C4-2B (cell line): ENCODE measurements around the gene UGT1A7.
A peak's percentile ranks its signal among the peaks of the same experiment; 100 is the strongest.

Source experiments
- H3K27ac ChIP-seq: fragments of 450-650 bp; 2 replicates; pipeline ENCODE4 v1.5.1; 2017
- CTCF ChIP-seq: fragments of 450-650 bp; conservative IDR thresholded peaks from 2 replicates; pipeline ENCODE4 v1.5.1; 2017; ENCODE audit warnings: mild to moderate bottlenecking
- ZFX ChIP-seq: fragments of 450-650 bp; IDR thresholded peaks from 2 replicates; pipeline ENCODE4 v1.6.1; 2017

The UGT1A7 gene

GRCh38 chr2:233705911-233706506 is 24.3 kb downstream of the UGT1A7 start:
- no peak for TF ChIP-seq CTCF
- TF ChIP-seq ZFX = no peak
- H3K27ac ChIP-seq = peak overlapping the region; percentile 24; the same call in 1 of the 2 replicates

- TF ChIP-seq CTCF (no peak), ZFX (no peak)
- peak overlapping the region; percentile 36; the same call in 1 of the 2 replicates for H3K27ac ChIP-seq
Measured at GRCh38 chr2:233706720-233707119, 25.0 kb downstream of the UGT1A7 start.

GRCh38 chr2:233707940-233708644 is 26.4 kb downstream of the UGT1A7 start:
- TF ChIP-seq CTCF (no peak), ZFX (no peak)
- H3K27ac ChIP-seq = peak overlapping the region; percentile 55

GRCh38 chr2:233708942-233709341 is 27.2 kb downstream of the UGT1A7 start:
- TF ChIP-seq CTCF = no peak
- TF ChIP-seq ZFX = no peak
- no peak overlapping the region; the same call in 1 of the 2 replicates for H3K27ac ChIP-seq

- TF ChIP-seq CTCF (peak; percentile 91), ZFX (no peak)
- H3K27ac ChIP-seq = peak overlapping the region; percentile 47
Measured at GRCh38 chr2:233711312-233712008, 29.8 kb downstream of the UGT1A7 start.

GRCh38 chr2:233712611-233713261 is 31.0 kb downstream of the UGT1A7 start, which contains the start of gene UGT1A5:
UGT1A5 (plus strand) TSS chr2:233712907; CDS start chr2:233712992, 85 bp downstream.
- TF ChIP-seq ZFX (no peak), CTCF (no peak)
- H3K27ac ChIP-seq = peak within 1 kb of the TSS; percentile 47; the same call in 1 of the 2 replicates
